ENCODE results near the gene CREM.

DNA sequence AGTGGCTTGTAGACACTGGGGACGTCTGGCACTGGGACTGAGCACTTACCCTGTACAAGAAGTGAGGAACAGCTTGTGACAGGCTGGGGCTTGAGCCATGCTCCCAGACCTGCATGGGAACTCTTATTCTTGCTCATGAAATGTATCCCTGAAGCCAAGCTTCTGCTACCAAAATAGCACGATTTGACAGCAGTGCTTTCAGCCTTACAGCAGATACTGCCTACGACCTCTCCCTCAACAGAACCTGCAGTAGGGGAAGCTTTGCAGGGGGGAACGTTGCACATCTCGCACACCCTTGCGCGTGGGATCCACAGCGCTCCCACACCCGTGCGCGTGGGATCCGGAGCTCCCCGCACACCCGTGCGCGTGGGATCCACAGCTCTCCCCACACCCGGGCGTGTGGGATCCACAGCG, 88.0 kb downstream of the CREM start:
- TF ChIP-seq, protein P1, sequence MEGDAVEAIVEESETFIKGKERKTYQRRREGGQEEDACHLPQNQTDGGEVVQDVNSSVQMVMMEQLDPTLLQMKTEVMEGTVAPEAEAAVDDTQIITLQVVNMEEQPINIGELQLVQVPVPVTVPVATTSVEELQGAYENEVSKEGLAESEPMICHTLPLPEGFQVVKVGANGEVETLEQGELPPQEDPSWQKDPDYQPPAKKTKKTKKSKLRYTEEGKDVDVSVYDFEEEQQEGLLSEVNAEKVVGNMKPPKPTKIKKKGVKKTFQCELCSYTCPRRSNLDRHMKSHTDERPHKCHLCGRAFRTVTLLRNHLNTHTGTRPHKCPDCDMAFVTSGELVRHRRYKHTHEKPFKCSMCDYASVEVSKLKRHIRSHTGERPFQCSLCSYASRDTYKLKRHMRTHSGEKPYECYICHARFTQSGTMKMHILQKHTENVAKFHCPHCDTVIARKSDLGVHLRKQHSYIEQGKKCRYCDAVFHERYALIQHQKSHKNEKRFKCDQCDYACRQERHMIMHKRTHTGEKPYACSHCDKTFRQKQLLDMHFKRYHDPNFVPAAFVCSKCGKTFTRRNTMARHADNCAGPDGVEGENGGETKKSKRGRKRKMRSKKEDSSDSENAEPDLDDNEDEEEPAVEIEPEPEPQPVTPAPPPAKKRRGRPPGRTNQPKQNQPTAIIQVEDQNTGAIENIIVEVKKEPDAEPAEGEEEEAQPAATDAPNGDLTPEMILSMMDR (conservative IDR thresholded peaks at IDR 0.05; ENCODE audit: low read length) = no peak
- TF ChIP-seq EZH2phosphoT487 (IDR thresholded peaks at IDR 0.05; ENCODE audit: borderline replicate concordance, low read depth, low read length) = no peak
